ENCODE data around the gene ENTPD6. TPM values are rescaled to one million over a fixed set of nuclear protein-coding genes. Genes with fewer than 3 reads are reported as not detected.

Gene ENTPD6
- polyA plus RNA-seq, 1 donor, result 106 TPM

DNA sequence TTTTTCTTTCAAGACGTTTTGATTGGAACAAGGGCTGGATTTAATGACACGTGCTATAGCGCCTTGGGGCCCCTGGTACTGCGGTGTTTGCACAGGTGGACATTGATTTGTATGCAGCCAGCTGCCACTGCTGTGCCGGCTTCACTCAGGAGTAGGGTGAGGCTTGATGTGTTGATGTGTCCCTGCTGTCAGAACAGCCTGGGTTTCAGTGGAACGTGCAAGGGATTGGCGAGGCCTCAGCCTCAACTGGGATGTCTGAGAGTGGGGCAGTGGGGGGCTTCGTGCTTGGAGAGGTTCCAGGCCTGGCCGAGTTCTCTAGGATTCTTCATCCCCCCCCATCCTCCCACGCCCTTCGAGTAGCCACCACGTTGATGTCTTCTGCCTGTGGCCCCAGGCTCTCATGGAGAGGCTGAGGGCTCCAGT, 75.3 kb downstream of the ENTPD6 start:
- Histone ChIP-seq H3K27me3 (ENCODE audit: control insufficient read depth, insufficient read depth, low read length) (no peaks in the 10 kb centered on the region), H3K4me1 (ENCODE audit: control insufficient read depth, insufficient read depth, low read length) (no peaks in the 10 kb centered on the region), H3K27ac (ENCODE audit: low read length) (no peak overlapping the region), H3K4me3 (ENCODE audit: low read length) (no peak overlapping the region), H3K9me3 (ENCODE audit: control insufficient read depth, low read depth, low read length) (no peaks in the 10 kb centered on the region), H3K36me3 (ENCODE audit: control insufficient read depth, insufficient read depth, low read length) (peaks cover 62% of the 10 kb centered on the region)
- WGBS (ENCODE audit: insufficient coverage, low lambda C conversion rate), result no CpG with 5 or more reads among the region's 12 CpGs
- no peak for DNase-seq

DNA sequence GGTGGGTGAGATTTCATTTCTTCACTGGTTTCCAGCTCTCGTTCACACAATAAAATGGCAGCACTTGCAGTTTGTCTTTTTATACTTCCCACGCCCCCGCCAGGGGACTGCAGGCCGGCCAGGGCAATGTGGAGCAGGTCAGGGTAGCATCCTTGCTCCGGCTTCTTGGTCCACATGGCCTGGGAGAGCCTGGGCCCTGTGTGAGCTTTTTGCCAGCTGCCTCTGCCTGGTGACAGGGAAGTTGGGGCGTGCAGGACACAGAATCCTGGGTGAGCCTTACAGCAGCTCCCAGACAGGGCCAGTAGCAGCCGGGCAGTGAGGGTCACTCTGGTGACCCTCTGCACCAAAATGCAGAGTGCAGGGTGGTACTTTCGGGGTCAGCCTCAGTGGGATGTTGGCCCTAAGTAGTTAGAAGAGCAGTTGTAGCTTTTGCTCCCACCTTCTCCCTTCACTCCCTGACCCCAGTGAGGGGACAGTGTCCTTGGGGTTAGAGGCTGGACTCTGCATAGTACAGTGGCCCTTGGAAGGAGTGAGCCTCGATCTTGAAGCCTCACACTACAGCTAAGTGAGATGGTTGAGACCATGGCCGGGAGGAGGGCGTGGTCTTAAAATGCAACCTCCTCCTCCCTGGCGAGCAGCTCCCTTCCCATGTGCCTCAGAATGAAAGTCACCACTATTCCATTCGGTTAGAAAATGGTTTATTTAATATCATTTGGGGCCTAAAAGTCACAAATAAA, 76.1 kb downstream of the ENTPD6 start:
- Histone ChIP-seq H3K9me3 (ENCODE audit: control insufficient read depth, low read depth, low read length) (no peaks in the 10 kb centered on the region), H3K36me3 (ENCODE audit: control insufficient read depth, insufficient read depth, low read length) (peaks cover 70% of the 10 kb centered on the region), H3K4me3 (ENCODE audit: low read length) (no peak overlapping the region), H3K27ac (ENCODE audit: low read length) (no peak overlapping the region), H3K27me3 (ENCODE audit: control insufficient read depth, insufficient read depth, low read length) (no peaks in the 10 kb centered on the region), H3K4me1 (ENCODE audit: control insufficient read depth, insufficient read depth, low read length) (no peaks in the 10 kb centered on the region)
- no CpG with 5 or more reads among the region's 13 CpGs for WGBS (ENCODE audit: insufficient coverage, low lambda C conversion rate)
- no peak for DNase-seq

DNA sequence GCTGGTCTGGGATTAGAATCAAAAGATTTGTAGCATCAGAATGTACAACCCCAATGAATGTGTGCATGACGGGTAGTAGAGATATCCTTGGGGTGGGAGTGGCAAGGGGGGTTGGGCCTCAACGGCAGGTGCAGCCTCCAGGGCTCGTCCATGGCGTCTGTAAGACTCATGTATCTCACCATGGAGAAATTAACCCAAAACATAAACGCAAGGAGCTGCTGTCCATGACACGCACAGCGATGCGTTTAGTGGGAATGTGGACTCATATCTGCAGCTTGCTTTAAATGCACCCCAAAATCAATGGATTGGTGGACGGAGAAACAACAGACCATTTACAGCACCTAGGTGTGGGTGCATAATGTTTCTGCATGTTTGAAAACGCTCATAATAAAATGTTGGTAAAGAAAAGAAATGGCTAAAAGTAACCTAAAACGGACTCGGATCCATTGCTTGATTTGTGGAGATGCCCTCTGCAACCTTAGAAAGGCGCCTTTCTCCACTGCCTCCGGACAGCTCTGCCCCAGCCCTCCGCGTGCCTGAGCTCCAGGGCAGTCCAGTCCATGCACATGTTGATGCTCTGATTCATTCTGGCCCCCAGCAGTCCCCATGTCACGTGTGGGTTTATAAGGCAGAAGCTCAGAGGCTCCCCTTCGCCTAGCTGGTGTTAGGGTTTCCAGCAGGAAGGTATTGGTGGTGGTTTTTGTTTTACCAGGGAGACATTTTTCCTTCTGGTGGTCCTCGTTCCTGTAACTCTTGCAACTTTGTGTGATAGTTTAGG, 76.9 kb downstream of the ENTPD6 start:
- H3K4me1 ChIP-seq (ENCODE audit: control insufficient read depth, insufficient read depth, low read length), result no peaks in the 10 kb centered on the region
- H3K36me3 ChIP-seq (ENCODE audit: control insufficient read depth, insufficient read depth, low read length), result peaks cover 77% of the 10 kb centered on the region

DNA sequence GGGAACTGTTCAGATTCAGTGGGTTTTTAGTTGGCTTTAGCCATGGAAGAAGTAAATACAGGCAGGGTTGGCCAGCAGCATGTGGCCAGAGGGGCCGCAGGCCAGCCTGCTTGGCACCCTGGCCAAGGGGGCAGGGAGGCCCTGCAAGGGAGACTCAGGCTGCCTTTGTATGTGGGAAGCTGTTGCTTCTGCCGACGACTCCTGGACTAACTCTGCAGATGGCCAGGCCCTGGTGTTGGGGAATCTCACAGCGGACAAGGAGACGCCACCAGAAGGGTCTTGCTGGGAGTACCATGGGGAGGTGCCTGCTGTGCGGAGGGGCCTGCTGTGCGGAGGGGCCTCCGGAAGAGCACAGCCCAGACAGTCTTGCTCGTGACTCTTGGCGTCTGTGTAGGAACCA, 77.5 kb downstream of the ENTPD6 start:
- no peak overlapping the region for H3K27ac ChIP-seq (ENCODE audit: low read length)
- H3K27me3 ChIP-seq (ENCODE audit: control insufficient read depth, insufficient read depth, low read length), result no peaks in the 10 kb centered on the region
- H3K4me3 ChIP-seq (ENCODE audit: low read length), result no peak overlapping the region
- H3K4me1 ChIP-seq (ENCODE audit: control insufficient read depth, insufficient read depth, low read length), result no peaks in the 10 kb centered on the region
- WGBS (ENCODE audit: insufficient coverage, low lambda C conversion rate), result no CpG with 5 or more reads among the region's 10 CpGs
- peaks cover 84% of the 10 kb centered on the region for H3K36me3 ChIP-seq (ENCODE audit: control insufficient read depth, insufficient read depth, low read length)
- no peaks in the 10 kb centered on the region for H3K9me3 ChIP-seq (ENCODE audit: control insufficient read depth, low read depth, low read length)
- DNase-seq, result no peak

More for the DNA sequence above, 76.9 kb downstream of the ENTPD6 start:
- Histone ChIP-seq H3K4me3 (ENCODE audit: low read length) (no peak overlapping the region), H3K9me3 (ENCODE audit: control insufficient read depth, low read depth, low read length) (no peaks in the 10 kb centered on the region), H3K27me3 (ENCODE audit: control insufficient read depth, insufficient read depth, low read length) (no peaks in the 10 kb centered on the region), H3K27ac (ENCODE audit: low read length) (no peak overlapping the region)
- WGBS (ENCODE audit: insufficient coverage, low lambda C conversion rate), result 100% methylated on average over 2 of the region's 19 CpGs
- DNase-seq, result no peak

DNA sequence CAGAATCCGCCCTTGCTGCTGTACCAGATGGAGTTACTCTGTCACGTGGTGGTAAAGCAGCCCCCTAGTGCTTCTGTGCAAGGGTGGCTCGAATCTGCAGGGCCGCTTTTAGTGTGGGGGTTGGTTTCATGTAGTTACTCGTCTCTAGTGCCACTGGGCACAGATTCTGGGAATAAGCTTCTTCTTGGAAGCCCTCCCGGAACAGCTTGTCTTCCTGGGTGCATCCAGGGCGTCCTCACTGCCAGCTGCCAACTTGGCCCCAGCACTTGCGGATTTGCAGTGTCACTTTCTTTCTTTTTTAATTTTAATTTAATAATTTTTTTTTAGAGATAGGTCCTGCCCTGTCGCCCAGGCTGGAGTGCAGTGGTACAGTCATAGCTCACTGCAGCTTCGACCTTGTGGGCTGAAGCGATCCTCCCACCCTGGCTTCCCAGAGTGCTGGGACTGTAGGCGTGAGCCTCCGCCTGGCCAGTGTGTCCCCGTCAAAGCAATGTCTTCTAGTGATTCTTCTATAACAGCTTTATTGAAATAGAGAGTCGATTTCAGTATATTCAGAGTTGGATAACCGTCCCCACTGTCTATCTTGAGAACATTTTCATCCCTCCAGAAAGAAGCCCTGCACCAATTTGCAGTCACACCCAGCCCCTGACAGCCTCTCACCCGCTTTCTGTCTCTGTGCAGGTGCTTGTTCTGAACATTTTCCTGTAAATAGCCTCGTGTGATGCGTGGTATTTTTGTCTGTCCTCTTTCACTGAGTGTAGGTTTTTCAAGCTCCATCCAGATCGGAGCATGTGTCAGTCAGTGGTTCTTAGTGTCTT, 78.2 kb downstream of the ENTPD6 start:
- Histone ChIP-seq H3K4me1 (ENCODE audit: control insufficient read depth, insufficient read depth, low read length) (no peaks in the 10 kb centered on the region), H3K27ac (ENCODE audit: low read length) (no peak overlapping the region), H3K36me3 (ENCODE audit: control insufficient read depth, insufficient read depth, low read length) (peaks cover 91% of the 10 kb centered on the region), H3K4me3 (ENCODE audit: low read length) (no peak overlapping the region), H3K27me3 (ENCODE audit: control insufficient read depth, insufficient read depth, low read length) (no peaks in the 10 kb centered on the region), H3K9me3 (ENCODE audit: control insufficient read depth, low read depth, low read length) (no peaks in the 10 kb centered on the region)
- 100% methylated on average over 2 of the region's 20 CpGs for WGBS (ENCODE audit: insufficient coverage, low lambda C conversion rate)
- no peak for DNase-seq

DNA sequence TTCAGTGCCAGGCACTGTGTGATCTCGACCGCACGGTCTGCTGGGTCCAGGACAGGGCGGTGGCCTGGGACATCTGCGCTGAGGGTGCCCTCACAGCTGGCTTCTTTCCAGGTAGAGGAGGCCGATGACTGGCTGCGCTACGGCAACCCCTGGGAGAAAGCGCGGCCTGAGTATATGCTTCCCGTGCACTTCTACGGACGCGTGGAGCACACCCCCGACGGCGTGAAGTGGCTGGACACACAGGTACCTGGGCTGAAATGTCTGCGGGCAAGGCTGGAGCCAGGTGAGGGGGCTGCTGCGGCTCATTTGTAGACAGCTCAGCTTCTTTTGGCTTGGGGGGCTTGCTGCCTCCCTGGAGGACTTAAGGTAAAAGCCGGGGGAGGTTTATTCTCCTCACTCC, 79.0 kb downstream of the ENTPD6 start:
- Histone ChIP-seq H3K9me3 (ENCODE audit: control insufficient read depth, low read depth, low read length) (no peaks in the 10 kb centered on the region), H3K4me1 (ENCODE audit: control insufficient read depth, insufficient read depth, low read length) (no peaks in the 10 kb centered on the region), H3K27me3 (ENCODE audit: control insufficient read depth, insufficient read depth, low read length) (no peaks in the 10 kb centered on the region), H3K27ac (ENCODE audit: low read length) (no peak overlapping the region), H3K36me3 (ENCODE audit: control insufficient read depth, insufficient read depth, low read length) (peaks cover 90% of the 10 kb centered on the region), H3K4me3 (ENCODE audit: low read length) (no peak overlapping the region)
- WGBS (ENCODE audit: insufficient coverage, low lambda C conversion rate), result no CpG with 5 or more reads among the region's 20 CpGs
- no peak for DNase-seq

DNA sequence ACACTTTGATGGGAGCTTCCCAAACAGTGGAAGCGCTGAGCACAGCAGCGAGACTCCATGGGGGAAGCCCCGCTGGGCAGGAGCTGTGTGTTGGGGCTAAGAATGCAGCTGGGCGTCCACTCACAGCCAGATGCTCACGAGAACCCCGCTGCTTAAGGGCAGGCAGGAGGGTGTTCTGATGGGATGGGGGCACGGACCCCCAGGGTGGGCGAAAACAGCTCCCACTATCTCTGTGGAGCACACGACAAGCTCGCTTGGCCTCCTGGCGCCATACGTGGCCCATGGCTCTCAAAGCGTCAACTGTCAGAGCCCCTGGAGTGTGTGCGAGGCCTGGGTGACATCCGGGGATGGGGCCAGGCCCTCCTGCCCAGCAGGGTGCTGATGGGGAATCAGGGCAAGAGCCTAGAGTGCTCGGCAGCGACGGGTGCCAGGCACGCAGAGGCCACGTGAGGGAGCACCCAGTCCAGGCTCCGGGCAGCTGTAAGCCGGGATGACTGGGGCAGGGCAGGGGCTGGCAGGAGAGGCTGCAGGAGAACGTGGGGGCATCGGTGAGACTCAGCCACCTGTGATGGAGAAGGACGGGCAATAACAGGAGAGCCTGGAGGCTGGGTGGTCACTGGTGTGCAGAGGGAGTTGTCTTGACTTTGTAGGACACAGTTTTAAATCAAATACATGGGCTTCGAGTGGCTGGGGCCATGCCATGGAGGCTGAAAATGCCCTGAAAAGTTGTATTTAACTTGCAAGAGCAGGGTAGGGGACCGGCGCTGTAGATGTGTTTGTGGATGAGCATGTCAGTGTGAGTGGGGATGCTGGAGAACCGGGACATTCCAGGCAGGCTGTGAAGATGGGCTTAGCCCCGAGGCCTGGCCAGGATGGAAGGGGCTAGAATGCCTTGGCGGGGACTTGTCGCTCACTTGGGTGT, 79.6 kb downstream of the ENTPD6 start:
- H3K4me1 ChIP-seq (ENCODE audit: control insufficient read depth, insufficient read depth, low read length), result no peaks in the 10 kb centered on the region
- H3K27me3 ChIP-seq (ENCODE audit: control insufficient read depth, insufficient read depth, low read length), result no peaks in the 10 kb centered on the region
- peaks cover 93% of the 10 kb centered on the region for H3K36me3 ChIP-seq (ENCODE audit: control insufficient read depth, insufficient read depth, low read length)
- no CpG with 5 or more reads among the region's 32 CpGs for WGBS (ENCODE audit: insufficient coverage, low lambda C conversion rate)
- no peak overlapping the region for H3K27ac ChIP-seq (ENCODE audit: low read length)
- H3K9me3 ChIP-seq (ENCODE audit: control insufficient read depth, low read depth, low read length), result no peaks in the 10 kb centered on the region
- no peak for DNase-seq
- H3K4me3 ChIP-seq (ENCODE audit: low read length), result no peak overlapping the region

DNA sequence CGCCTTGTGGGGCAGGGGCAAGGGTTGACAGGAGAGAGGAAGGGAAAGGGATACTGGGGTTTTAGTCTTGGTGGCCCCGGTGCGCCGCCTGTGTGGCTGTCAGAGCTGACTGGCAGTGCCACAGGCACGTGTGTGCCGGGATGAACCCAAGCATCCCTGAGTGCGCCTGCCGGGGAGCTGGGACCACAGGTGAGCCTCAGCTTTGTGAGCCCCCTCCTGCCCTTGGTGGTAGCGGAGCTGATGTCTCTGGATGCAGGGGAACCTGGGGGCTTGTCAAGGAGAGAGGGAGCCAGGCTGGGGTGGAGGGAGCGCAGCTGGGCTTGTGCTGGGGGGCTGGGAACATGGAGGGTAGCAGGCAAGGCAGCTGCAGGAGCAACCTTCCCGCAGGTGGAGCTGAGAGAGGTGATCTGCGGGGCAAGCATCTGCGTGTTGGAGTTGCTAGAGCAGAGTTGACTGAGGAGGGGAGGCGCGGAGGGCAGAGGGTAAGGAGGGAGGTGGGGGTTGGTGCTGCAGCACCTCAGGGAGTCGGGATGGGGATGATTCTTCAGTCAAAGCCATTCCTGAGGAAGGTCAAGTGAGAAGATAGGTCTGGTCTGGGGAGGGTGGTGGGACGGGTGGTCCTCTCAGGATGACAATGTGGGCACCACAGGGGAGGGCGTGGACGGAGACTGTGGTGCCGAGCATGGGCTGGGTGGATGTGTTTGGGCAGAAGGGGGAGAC, 80.5 kb downstream of the ENTPD6 start:
- no peaks in the 10 kb centered on the region for H3K4me1 ChIP-seq (ENCODE audit: control insufficient read depth, insufficient read depth, low read length)
- H3K9me3 ChIP-seq (ENCODE audit: control insufficient read depth, low read depth, low read length), result no peaks in the 10 kb centered on the region
- H3K27ac ChIP-seq (ENCODE audit: low read length), result no peak overlapping the region
- WGBS (ENCODE audit: insufficient coverage, low lambda C conversion rate), result no CpG with 5 or more reads among the region's 20 CpGs
- no peak for DNase-seq
- H3K36me3 ChIP-seq (ENCODE audit: control insufficient read depth, insufficient read depth, low read length), result peaks cover 96% of the 10 kb centered on the region
- no peaks in the 10 kb centered on the region for H3K27me3 ChIP-seq (ENCODE audit: control insufficient read depth, insufficient read depth, low read length)
- no peak overlapping the region for H3K4me3 ChIP-seq (ENCODE audit: low read length)

Measured in large intestine (tissue), 3 donors.